ENCODE data around the gene GOLGB1.
A peak's percentile ranks its signal among the peaks of the same experiment; 100 is the strongest.
"Not testable (repeated sequence)": the region's sequence is repeated elsewhere in the genome, so short reads cannot be mapped to it uniquely, and the experiment has no call there.

The GOLGB1 gene, protein sequence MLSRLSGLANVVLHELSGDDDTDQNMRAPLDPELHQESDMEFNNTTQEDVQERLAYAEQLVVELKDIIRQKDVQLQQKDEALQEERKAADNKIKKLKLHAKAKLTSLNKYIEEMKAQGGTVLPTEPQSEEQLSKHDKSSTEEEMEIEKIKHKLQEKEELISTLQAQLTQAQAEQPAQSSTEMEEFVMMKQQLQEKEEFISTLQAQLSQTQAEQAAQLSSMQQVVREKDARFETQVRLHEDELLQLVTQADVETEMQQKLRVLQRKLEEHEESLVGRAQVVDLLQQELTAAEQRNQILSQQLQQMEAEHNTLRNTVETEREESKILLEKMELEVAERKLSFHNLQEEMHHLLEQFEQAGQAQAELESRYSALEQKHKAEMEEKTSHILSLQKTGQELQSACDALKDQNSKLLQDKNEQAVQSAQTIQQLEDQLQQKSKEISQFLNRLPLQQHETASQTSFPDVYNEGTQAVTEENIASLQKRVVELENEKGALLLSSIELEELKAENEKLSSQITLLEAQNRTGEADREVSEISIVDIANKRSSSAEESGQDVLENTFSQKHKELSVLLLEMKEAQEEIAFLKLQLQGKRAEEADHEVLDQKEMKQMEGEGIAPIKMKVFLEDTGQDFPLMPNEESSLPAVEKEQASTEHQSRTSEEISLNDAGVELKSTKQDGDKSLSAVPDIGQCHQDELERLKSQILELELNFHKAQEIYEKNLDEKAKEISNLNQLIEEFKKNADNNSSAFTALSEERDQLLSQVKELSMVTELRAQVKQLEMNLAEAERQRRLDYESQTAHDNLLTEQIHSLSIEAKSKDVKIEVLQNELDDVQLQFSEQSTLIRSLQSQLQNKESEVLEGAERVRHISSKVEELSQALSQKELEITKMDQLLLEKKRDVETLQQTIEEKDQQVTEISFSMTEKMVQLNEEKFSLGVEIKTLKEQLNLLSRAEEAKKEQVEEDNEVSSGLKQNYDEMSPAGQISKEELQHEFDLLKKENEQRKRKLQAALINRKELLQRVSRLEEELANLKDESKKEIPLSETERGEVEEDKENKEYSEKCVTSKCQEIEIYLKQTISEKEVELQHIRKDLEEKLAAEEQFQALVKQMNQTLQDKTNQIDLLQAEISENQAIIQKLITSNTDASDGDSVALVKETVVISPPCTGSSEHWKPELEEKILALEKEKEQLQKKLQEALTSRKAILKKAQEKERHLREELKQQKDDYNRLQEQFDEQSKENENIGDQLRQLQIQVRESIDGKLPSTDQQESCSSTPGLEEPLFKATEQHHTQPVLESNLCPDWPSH (N-terminal part only)

DNA sequence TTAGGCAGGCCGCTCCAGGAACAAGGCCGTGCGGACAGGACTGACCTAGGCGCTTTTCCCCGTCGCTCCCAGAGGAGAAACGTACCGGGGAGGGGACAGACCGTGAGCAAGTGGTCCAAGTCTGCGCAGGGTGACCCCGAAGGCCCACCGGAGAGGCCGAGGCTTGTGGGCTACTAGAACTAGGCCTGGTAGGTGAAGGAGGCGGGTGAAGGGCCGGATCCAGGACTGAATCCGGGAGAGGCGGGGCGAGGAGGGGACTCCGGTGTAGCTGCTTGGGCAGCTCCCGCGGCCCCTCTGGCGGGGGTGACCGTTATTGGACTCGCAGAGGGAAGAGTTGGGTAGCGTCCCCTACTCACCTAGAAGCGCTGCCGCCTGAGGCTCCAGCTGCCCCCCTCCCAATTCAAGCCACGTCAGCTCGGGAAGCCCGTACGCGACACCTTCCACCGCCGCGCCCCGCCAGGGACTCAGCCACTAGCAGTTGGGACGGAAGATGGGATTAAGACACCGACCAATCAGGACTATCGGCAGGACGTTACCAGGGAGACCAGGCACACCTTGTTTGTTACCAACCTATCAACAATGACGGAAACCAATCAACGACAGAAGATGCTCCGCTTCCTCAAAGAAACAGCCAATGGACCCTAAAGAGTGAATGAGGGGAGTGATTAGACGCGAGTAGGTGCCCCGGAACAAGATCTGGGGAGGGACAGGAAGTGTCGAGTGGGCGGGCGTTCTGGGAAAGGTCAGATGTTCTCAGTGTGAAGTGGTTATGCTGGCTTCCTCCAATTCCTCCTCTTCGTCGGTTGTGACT is at the start of gene GOLGB1:
Gene GOLGB1 (minus strand): TSS at position 466 of the 811 bp plus-strand sequence. CDS start 18,770 bp downstream, outside the sequence.
- DNase-seq: peak; percentile 100

DNA sequence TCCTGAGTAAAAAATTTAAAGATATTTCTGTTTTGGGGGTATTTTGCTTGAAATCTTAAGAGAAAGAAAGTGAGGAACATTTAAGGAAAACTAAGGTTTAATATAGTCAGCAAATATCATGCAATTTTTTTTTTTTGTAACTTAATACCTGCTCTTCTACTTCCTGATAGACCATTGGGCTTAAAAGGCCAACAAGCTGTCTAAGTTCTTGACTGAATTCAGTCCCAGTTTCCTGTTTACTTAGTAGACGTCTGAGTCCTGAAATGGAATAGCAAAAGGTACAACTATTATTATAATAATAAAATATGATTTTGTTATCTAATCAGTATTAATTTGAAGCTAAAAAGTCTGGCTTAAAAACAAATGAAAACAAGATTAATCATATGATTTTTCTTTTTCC is 47.4 kb upstream of the GOLGB1 start:
- no peak for DNase-seq

DNA sequence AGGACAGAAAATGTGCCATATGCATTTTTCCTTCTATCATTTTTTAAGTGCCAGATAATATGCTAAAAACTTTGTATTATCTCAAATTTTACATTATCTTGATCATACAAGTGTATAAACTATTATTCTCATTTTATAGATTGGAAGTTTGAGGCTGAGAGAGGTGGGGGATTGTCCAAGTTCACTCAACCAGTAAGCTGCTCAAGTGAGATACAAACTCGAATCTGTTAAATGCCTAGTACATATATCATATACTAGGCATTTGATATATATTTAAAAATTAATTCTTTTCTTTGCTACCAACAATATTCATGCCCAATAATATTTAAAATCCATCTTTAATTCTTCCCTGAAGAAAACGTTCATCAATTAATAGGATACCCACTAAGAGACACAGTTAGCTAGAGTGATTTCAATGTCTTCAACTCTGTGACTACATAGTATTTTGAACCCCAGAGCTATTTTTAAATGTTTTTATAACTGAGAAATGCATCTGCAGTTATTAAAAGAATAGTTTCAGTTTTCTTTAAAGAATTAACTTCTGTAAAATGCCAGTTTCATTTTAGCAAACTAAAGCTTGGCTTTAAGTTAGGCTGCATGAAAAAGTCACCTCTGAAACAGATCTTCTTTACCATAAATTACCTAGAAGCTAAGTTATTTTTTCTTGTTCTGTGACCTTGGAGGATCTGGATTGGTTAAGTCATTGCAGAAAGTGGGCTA is 44.9 kb upstream of the GOLGB1 start:
- DNase-seq: no peak

DNA sequence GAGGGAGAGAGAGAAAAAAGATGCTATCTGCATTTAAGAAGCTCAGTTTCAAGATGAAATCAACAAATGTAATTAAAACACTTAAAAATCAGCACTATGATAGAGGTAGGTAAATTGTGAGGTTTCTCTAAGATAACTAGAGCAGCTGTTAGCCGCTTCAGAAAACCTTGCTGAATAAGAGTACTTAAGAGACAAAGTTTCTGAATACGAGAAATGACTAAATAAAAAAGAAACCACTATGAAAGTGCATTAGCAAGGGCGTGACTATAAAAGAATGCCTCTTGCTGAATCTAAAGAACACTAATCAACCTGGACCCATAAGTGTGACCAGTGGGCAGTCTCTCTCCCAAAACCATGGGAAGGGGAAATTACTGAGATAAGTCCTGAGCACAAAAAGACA is 43.5 kb upstream of the GOLGB1 start:
- no peak for DNase-seq

DNA sequence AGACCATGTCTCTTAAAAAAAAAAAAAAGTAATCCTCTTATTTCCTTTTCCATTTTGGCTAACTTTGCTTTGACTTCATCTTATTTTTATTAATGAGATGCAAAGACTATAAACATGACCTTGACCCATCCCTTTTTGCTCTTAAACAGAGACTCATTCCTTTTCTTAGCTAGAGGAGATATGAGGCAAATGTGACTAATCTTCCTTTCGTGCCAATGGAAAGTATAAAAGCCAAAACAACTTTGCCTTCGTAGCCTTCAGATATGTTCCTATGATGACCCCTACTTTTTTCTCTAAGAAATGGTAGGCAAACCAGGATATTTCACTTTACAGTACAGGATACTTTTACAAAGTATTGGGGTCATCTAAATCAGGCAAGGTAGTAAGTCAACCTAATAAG is 36.9 kb upstream of the GOLGB1 start:
- DNase-seq: no peak

DNA sequence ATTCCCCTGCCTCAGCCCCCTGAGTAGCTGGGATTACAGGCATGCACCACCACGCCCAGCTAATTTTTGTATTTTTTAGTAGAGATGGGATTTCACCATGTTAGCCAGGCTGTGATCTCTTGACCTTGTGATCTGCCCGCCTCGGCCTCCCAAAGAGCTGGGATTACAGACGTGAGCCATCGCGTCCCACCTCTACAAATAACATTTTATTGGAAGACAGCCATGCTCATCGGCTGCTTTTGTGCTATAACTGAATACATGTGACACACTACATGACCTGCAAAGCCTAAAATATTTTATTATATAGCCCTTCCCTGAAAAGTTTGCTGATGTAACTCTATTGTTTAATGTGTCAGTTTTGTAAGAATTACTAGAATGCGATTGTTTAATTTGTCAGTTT is 33.2 kb upstream of the GOLGB1 start:
- DNase-seq: not testable (repeated sequence)

DNA sequence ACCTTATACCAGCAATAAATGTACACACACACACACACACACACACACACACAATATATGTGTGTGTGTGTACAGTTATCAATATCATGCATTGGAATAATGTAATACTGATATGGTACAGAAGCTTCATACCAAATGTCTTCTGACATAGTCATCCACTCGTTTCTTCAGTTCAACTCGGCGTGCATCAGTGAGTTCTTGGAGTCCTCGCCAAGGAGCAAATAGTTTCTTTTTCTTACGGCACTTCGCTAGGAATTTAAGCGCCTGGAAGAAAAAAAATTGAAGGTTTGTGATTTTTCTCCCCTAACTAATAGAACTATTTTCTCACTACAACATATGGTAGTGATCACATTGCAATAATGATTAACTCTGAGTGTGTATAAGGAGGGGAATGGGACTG is 32.1 kb upstream of the GOLGB1 start:
- no peak for DNase-seq

DNA sequence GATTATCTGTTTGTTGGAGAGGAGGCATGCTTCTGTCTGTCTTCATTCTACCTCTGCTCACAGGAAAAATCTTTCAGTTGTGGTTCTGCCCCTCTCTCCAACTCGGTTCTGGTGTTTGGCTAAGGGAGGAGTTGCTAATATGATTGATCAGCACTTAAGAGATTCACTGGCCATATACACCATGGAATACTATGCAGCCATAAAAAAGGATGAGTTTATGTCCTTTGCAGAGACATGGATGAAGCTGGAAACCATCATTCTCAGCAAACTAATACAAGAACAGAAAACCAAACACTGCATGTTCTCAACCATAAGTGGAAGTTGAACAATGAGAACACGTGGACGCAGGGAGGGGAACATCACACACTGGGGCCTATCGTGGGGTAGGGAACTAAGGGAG is 25.6 kb upstream of the GOLGB1 start:
- not testable (repeated sequence) for DNase-seq

DNA sequence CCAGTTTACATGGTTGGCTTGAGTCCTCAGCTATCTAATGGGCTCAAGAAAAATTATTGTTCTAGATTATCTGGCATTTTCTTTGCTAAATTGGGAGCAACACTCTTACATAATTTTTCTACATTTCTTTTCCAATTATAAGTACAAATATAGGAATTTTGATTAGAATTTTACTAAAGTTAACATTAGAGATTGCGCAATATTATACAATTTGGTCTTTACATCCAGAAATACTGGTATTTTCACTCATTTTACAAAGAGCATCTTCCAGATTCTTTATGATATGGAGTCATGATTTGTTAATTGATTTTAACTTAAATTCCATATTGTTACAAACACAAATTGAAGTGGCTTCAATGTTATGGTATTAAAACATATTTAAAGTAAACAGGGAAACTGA is 19.7 kb upstream of the GOLGB1 start:
- DNase-seq: no peak

DNA sequence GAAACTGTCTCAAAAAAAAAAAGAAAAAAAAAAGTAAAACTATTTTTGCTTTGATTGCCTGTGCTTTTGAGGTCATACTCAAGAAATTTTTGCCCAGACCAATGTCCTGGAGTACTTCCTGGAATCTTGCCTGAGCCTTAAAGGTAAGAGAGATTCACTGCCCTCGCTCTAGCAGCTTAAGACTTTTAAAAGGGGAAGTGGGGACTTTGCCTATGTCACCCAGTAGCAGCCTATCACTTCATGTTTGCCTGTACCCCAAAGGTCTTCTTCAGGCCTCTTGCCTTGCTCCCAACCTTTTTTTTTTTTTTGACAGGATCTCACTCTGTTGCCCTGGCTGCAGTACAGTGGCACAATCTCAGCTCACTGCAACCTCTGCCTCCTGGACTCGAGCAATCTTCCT is 18.9 kb upstream of the GOLGB1 start:
- no peak for DNase-seq

DNA sequence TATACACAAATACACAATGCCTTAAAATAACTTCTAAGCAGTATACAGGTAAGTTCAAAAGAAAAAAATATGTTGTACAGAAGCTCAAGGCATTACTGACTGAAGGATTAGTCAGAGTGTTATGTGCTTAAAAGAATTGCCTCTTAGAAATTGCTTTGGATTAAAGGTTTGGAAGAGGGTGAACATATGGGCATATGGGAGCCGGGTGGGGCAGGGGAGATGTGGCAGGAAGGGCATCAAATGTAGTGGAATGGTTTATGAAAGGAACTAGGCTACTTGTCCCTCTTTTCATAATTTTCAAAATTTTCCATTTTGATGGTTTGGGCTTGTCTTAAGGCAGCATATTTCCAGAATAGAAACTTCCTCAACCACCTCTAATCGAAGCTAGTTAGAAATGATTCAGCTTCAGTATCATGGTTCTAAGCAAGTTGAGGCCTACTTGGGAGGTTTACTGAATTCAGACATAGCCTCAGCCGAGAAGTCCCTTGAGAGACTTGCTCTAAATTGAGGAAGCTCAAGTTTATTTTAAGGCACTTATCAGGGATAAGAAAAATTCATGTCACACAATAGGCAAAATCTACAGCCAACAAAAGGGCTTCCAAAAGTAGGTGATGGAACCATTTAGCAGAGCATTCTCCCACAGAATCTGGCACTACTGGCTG is 10.1 kb upstream of the GOLGB1 start:
- peak; percentile 90 for DNase-seq

DNA sequence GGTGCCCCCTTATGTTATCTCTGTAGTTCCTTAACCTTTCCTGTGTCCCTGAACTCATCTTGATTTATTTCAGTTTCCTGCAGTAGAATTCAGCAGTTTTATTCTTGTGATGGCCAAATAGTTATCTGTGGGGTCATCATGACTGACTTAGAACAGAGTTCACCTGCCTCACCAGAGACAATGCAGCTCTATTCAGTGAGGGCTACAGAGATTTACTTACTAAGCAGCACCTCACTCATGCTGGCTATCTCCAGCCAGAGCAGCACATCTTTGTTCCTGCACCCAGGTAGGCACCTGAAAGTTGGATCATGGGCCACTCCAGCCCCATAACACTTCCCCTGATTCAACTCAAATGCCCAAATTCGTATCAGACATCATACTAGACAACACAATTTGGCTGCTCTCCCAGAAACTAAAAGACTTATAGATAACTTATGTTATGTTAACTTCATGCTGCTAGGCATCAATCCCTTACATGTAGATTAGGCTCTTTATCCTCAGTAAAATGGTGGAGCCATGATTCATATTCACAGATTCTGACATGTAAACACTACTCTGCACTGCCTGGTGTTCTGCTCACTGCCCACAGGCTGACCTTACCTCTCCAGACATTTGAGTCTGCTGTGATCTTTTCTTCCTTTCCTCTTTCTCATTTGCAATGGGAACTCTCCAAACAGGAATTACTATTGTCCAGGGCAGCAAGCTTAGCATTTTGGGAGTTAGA is 9.3 kb upstream of the GOLGB1 start:
- peak; percentile 66 for DNase-seq

DNA sequence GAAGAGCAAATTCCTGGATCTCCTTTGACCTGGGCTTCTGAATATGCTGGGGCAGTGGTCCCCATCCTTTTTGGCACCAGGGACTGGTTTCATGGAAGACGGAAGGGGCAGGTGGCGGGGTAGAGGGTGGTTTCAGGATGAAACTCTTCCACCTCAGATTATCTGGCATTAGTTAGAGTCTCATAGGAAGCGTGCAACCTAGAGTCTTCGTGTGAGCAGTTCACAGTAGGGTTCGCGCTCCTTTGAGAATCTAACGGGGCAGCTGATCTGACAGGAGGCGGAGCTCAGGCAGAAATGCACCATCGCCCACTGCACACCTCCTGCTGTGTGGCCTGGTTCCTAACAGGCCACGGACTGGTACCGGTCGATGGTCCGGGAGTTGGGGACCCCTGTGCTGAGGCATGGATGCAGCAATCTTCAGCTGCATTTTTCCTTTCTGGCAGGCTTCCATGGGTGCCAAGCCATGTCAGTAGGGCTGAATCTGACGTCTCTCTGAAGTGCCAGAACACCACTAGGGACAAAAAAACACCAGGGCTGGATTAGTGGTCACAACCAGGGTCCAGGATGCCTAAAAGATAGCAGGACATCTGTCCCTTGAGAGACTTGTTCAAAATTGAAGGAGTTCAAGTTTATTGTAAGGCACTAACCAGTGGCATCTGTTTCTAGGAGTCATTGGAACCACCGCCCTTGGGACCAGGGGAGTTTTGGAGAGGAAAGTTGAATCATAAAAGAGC is 8.4 kb upstream of the GOLGB1 start:
- DNase-seq: peak; percentile 16

DNA sequence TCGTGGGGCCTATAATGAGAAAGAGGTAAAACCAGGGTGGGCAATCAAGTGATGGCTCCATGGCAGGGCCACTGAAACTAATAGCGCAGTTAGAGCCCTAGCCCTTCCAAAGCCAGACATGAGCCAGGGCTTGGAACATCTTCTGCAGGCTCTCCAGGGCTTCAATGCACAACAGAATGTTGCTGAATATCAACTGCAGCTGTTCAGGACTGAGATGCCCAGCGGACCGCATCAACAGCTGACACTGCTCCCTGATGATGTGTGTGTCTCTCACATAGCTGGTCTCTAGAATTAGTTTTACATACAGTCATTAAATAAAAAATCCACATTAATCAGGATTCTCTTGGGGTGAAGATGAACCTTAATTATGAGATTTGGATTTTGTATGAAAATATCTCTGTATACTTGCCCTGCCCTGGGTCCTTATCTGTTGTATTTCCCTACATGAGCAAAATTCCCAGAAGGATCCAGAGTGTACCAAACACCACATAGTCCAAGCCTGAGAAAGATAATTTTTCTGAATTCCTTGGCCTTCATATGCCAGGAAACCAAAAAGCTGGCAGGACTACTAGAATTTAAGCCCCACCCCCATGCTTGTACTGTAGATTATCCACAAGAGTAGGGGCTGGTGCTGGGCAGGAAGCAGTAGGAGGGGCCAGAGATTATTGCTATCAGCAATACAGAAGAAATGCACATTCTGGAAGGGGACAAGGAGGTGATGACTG is 7.7 kb upstream of the GOLGB1 start:
- DNase-seq: peak; percentile 61

DNA sequence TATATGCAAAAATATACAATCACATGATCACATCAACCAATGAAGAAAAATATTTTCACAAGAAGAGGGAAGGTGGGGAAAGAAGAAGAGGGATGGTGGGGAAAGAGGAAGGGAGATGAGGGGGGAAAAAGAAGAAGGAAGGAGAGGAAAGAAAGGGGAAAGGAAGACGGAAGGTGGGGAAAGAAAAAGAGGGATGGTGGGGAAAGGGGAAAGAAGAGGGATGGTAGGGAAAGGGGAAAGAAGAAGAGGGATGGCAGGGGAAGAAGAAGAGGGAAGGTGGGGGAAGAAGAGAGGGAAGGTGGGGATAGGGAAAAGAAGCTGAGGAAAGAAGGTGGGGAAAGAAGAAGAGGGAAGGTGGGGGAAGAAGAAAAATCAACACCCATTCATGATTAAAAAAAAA is 3.2 kb upstream of the GOLGB1 start:
- DNase-seq: no peak

DNA sequence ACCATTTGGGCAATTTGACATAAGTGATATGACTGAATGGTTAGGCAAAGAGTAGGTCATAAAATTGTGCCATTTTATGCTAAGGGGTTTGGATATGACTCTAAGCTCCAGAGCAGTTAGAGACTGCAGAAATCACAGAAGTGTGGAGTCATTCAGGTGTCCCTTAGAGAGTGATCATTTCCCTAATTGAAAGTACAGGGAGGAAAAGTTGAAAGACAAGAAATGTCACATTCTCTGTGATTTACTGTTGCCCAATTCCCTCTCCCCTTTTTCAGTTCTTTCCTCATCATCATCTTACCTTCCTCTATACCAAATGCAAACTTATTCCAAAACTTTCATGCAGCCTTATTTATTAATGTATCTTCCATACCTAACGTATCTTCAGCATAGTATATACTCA is 2.7 kb upstream of the GOLGB1 start:
- DNase-seq: no peak

DNA sequence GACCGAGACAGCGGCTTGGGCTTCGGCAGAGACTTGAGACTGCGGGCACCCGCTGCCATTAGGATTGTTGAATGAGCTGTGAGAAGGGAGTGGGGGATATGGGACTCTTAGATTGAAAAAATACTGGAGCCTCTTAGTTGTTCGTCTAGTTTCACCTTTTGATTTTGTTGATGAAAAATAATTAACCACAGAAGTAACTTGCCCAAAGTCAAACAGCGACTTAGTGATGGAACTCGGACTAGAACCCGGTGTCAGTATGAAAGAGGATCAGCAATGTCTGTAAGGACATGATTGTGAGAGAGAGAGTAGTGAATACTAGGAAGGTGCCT is 510 bp upstream of the GOLGB1 start:
- DNase-seq: peak; percentile 50

DNA sequence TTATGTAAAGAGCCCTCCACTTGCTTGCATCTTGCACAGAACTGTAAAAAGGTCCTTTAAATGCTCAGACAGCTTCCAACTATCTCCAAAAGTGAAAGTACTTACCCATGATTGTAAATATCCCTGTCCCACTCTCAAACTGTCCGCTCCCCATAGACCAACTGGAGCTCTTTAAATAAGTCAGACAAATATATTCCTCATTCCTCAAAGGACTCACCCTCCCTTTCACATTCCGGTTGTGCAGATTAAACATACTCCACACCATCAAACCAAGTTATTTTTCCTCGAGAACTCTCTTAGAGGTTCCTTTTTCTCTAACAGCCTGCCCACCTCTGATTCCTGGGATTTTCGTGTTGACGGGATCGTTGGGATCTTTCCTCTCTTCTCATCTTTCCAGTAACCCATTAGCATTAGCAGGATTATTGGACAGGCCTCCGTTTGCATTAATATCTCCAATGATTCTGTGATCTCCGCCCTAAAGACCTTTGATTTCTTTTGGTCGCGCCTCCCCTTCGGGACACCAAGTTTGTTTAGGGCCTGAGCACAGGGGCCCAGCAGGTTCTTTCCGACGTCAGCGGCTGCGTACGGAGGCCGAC is 763 bp downstream of the GOLGB1 start:
- DNase-seq: peak; percentile 40

DNA sequence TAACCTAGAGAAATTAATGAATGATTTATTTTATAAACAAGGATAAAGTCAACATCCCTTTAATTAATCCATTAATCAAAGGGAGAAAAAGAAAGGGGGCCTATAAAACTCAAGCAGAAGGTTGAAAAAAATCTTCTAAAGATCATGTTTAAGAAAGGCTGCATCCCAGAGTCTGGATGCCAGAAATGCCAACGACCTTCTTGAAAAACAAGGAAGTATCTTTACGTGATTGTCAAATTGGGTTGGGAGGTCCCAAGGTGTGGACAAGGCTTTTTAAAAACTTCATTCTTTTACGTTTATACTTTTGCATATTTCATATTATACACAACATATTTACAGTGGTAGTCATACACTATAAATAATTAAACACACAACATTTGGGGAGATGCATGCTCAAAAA is 1.6 kb downstream of the GOLGB1 start:
- DNase-seq: no peak

Measured in NCI-H82 (cell line).